ENCODE measurements around the gene LTBP2.
"Not testable (repeated sequence)": the region's sequence is repeated elsewhere in the genome, so short reads cannot be mapped to it uniquely, and the experiment has no call there.

The LTBP2 gene

GRCh38 chr14:74482571-74482970, 129.5 kb downstream of the LTBP2 start:
- DNase-seq (ENCODE audit: low spot score), result no peak

- DNase-seq (ENCODE audit: low spot score), result no peak
Observed at GRCh38 chr14:74480046-74480445, 132.0 kb downstream of the LTBP2 start.

GRCh38 chr14:74478996-74479635, 132.9 kb downstream of the LTBP2 start:
- peak; percentile 12 for DNase-seq (ENCODE audit: low spot score)

- no peak for DNase-seq (ENCODE audit: low spot score)
Observed at GRCh38 chr14:74476607-74477006, 135.4 kb downstream of the LTBP2 start.

GRCh38 chr14:74476107-74476506, 135.9 kb downstream of the LTBP2 start:
- DNase-seq (ENCODE audit: low spot score), result no peak

GRCh38 chr14:74475678-74476077, 136.4 kb downstream of the LTBP2 start:
- no peak for DNase-seq (ENCODE audit: low spot score)

- no peak for DNase-seq (ENCODE audit: low spot score)
Observed at GRCh38 chr14:74474376-74474775, 137.7 kb downstream of the LTBP2 start.

- DNase-seq (ENCODE audit: low spot score), result no peak
Observed at GRCh38 chr14:74472601-74473000, 139.4 kb downstream of the LTBP2 start.

GRCh38 chr14:74469548-74470518, 142.2 kb downstream of the LTBP2 start:
- no peak for DNase-seq (ENCODE audit: low spot score)

- no peak for DNase-seq (ENCODE audit: low spot score)
Observed at GRCh38 chr14:74468513-74468912, 143.5 kb downstream of the LTBP2 start.

GRCh38 chr14:74465335-74465734, 146.7 kb downstream of the LTBP2 start:
- no peak for DNase-seq (ENCODE audit: low spot score)

- DNase-seq (ENCODE audit: low spot score), result no peak
Observed at GRCh38 chr14:74464785-74465184, 147.3 kb downstream of the LTBP2 start.

GRCh38 chr14:74463697-74464096, 148.3 kb downstream of the LTBP2 start:
- no peak for DNase-seq (ENCODE audit: low spot score)

GRCh38 chr14:74462993-74463392, 149.0 kb downstream of the LTBP2 start:
- DNase-seq (ENCODE audit: low spot score), result no peak

GRCh38 chr14:74459976-74460375, 152.1 kb downstream of the LTBP2 start:
- DNase-seq (ENCODE audit: low spot score), result no peak

- peak; percentile 51 for DNase-seq (ENCODE audit: low spot score)
Observed at GRCh38 chr14:74459289-74459946, 152.6 kb downstream of the LTBP2 start.

- no peak for DNase-seq (ENCODE audit: low spot score)
Observed at GRCh38 chr14:74457565-74457895, 154.5 kb downstream of the LTBP2 start.

- DNase-seq (ENCODE audit: low spot score), result no peak
Observed at GRCh38 chr14:74456684-74457564, 155.1 kb downstream of the LTBP2 start.

GRCh38 chr14:74454397-74454796, 157.6 kb downstream of the LTBP2 start:
- DNase-seq (ENCODE audit: low spot score), result not testable (repeated sequence)

Data from HuH-7 (cell line).